HG03095 (cell line): ENCODE measurements around the gene FAM111B.

Source experiments
- ATAC-seq: cut with Tn5 transposase; IDR thresholded peaks from one replicate; pipeline ENCODE4 v1.9.1; 2021; ENCODE audit warnings: moderate library complexity; ENCODE audit not compliant: unreplicated experiment

The FAM111B gene

GRCh38 chr11:59154610-59155009 lies 47.6 kb downstream of the FAM111B start:
- no peak for ATAC-seq

GRCh38 chr11:59157433-59157832 lies 50.4 kb downstream of the FAM111B start:
- ATAC-seq: no peak

GRCh38 chr11:59158206-59159068 lies 51.4 kb downstream of the FAM111B start:
- peak; percentile 93 for ATAC-seq

- ATAC-seq: no peak
Measured at GRCh38 chr11:59164028-59164427, 57.0 kb downstream of the FAM111B start.

GRCh38 chr11:59171508-59172322 lies 64.7 kb downstream of the FAM111B start, which contains the start of gene DTX4:
Gene DTX4 (plus strand): TSS chr11:59172132. CDS start chr11:59172596, 464 bp downstream.
- ATAC-seq: peak; percentile 75

GRCh38 chr11:59172345-59173079 lies 65.5 kb downstream of the FAM111B start:
- peak; percentile 24 for ATAC-seq

- ATAC-seq: no peak
Measured at GRCh38 chr11:59173080-59173963, 66.3 kb downstream of the FAM111B start.

- no peak for ATAC-seq
Measured at GRCh38 chr11:59173964-59174663, 67.1 kb downstream of the FAM111B start.

- no peak for ATAC-seq
Measured at GRCh38 chr11:59174664-59175033, 67.6 kb downstream of the FAM111B start.

GRCh38 chr11:59175091-59175501 lies 68.1 kb downstream of the FAM111B start:
- no peak for ATAC-seq

- no peak for ATAC-seq
Measured at GRCh38 chr11:59176330-59176729, 69.3 kb downstream of the FAM111B start.
